Spleen (tissue), 7 donors: ENCODE measurements around the gene DLG2.

Experiments
- POLR2A ChIP-seq, 3 donors: fragments of 450-650 bp; IDR thresholded peaks; one replicate each; pipeline ENCODE4 v1.5.1; 2017; ENCODE audit warnings: antibody characterized with exemption in 3 of 3, mild to moderate bottlenecking in 1 of 3
- TF ChIP-seq, protein P1 (sequence below), 11 experiments: fragments of 200-600 bp in 7 of 11; fragments of 450-650 bp in 4 of 11; sonication (generic) in 4 of 11; IDR thresholded peaks in 8 of 11; conservative IDR thresholded peaks in 3 of 11; 1 replicate in 7 of 11; 2 replicates in 4 of 11; pipeline versions ENCODE4 v1.4.0 to v1.8.0; 2016 to 2021; ENCODE audit warnings: antibody characterized with exemption in 11 of 11, inconsistent platforms in 4 of 11, mild to moderate bottlenecking in 1 of 11
- donor health status: DM: no; HTN: no; CAD: no; lungs with moderate emphysema.
- donor health status: DM: no; HTN: no; CAD: no.
- donor health status: DM: no; HTN: no; CAD: no.

DNA sequence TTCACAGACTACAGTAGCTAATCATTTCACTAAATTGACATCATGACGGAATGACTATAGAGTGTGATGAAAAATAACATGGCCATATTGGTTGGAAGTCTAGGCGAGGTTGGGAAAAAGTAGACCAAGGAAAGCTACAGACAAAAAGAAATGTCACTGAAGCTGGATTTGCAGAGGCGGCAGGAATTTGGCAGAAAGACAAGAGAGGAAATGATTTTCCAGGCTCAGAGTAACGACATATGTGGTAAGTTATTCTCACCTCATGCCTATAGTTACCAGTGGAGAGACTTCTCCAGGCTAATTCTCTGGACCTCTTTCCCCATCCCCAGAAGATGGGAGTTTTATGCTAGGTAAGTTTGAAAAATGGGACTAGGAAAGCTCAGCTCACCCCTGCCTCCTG, 1335.1 kb downstream of the DLG2 start:
- TF ChIP-seq, protein P1, sequence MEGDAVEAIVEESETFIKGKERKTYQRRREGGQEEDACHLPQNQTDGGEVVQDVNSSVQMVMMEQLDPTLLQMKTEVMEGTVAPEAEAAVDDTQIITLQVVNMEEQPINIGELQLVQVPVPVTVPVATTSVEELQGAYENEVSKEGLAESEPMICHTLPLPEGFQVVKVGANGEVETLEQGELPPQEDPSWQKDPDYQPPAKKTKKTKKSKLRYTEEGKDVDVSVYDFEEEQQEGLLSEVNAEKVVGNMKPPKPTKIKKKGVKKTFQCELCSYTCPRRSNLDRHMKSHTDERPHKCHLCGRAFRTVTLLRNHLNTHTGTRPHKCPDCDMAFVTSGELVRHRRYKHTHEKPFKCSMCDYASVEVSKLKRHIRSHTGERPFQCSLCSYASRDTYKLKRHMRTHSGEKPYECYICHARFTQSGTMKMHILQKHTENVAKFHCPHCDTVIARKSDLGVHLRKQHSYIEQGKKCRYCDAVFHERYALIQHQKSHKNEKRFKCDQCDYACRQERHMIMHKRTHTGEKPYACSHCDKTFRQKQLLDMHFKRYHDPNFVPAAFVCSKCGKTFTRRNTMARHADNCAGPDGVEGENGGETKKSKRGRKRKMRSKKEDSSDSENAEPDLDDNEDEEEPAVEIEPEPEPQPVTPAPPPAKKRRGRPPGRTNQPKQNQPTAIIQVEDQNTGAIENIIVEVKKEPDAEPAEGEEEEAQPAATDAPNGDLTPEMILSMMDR (IDR thresholded peaks at IDR 0.05 in 8 of 11, conservative IDR thresholded peaks at IDR 0.05 in 3 of 11): no peak
- TF ChIP-seq POLR2A (IDR thresholded peaks at IDR 0.05): no peak
